Choroid plexus epithelial cell (primary cell): ENCODE measurements around the gene PROM2.

ENCODE experiments used
- DNase-seq: peaks from one replicate; pipeline ENCODE4 v3.0.0-alpha.2; 2010; ENCODE audit warnings: low read depth
- H3K4me3 ChIP-seq: 2 replicates; pipeline ENCODE4 v1.5.1; 2011; ENCODE audit warnings: low read depth, mild to moderate bottlenecking, control low read depth, low read length, moderate library complexity
- CTCF ChIP-seq: conservative IDR thresholded peaks from 2 replicates; pipeline ENCODE4 v1.5.1; 2011; ENCODE audit warnings: low read depth, mild to moderate bottlenecking, control low read depth, inconsistent platforms, low read length, moderate library complexity

Gene PROM2

GRCh38 chr2:95275151-95275515, 884 bp downstream of the PROM2 start:
- H3K4me3 ChIP-seq = no peak overlapping the region
- no peak for DNase-seq
- no peak for TF ChIP-seq CTCF

DNA sequence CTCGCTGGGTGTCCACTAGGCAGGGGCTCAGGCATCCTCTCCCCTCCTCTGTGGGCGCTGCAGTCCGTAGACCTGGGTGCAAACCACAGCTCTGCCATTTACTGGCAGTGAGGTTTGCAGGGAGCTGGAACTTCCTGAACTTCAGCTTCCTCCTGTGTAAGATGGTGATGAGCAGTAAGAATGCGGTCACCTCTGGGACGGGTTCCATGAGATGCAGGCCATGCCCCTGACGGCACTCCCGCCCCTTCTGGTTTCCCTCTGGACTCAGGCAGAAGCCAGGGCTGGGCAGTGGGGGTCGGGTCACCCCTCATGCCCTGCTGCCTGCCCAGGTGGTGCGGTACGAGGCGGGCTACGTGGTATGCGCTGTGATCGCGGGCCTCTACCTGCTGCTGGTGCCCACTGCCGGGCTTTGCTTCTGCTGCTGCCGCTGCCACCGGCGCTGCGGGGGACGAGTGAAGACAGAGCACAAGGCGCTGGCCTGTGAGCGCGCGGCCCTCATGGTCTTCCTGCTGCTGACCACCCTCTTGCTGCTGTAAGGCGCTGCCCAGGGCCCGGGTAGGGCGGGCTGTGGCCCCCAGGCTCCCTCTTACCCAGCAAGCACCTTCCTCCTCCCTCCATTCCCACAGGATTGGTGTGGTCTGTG, 1.5 kb downstream of the PROM2 start:
- DNase-seq = no peak
- no peak for TF ChIP-seq CTCF
- no peak overlapping the region for H3K4me3 ChIP-seq

DNA sequence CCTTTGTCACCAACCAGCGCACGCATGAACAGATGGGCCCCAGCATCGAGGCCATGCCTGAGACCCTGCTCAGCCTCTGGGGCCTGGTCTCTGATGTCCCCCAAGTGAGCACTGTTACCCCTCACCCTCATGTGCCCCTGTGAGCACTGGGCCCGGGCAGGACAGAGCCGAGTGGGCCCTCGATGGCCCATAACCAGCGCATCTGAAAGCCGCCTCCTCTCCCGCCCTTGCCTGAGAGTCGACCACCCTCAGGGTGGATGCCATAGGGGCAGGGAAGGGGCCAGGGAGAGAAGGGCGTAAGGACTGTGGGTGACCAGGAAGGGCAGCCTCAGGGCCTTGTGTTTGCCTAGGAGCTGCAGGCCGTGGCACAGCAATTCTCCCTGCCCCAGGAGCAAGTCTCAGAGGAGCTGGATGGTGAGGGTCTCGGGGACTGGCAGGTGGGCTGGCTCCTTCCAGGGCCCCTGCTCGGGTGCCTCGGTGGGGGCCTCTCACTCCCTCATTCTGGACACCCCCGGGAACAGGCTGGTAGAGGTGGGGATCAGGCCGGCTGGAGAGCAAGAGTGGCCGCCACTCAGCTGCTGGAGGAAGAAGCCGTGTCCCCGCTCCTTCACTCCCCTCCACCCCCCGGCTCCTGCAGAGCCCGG, 2.1 kb downstream of the PROM2 start:
- no peak overlapping the region for H3K4me3 ChIP-seq
- no peak for DNase-seq
- no peak for TF ChIP-seq CTCF

- H3K4me3 ChIP-seq = no peak overlapping the region
- no peak for TF ChIP-seq CTCF
- DNase-seq = no peak
Observed at GRCh38 chr2:95276888-95277245, 2.6 kb downstream of the PROM2 start.

DNA sequence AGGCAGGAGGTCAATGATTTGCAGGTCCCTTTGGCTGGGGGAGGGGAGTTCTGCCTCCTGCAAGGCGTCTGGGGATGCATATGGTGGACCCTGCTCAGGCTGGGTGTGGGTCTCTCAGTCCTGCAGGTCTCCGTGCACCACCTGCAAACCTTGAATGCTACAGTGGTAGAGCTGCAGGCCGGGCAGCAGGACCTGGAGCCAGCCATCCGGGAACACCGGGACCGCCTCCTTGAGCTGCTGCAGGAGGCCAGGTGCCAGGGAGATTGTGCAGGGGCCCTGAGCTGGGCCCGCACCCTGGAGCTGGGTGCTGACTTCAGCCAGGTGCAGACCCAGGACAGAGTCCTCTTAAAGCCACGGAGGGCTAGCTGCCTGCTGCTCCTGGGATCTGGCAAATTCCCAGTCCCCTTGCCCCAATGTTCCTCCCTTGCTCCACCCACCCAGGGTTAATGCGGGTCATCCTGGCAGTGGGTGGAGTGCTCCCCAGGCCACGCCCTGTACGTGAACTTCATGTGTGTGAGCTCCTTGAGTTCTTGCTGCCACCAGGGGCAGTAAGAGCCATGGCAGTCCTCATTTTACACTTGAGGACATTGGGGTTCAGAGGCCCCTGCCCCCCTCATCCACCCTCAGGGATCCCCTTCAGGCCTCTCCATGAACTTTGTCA, 3.1 kb downstream of the PROM2 start:
- H3K4me3 ChIP-seq = no peak overlapping the region
- no peak for TF ChIP-seq CTCF
- no peak for DNase-seq

DNA sequence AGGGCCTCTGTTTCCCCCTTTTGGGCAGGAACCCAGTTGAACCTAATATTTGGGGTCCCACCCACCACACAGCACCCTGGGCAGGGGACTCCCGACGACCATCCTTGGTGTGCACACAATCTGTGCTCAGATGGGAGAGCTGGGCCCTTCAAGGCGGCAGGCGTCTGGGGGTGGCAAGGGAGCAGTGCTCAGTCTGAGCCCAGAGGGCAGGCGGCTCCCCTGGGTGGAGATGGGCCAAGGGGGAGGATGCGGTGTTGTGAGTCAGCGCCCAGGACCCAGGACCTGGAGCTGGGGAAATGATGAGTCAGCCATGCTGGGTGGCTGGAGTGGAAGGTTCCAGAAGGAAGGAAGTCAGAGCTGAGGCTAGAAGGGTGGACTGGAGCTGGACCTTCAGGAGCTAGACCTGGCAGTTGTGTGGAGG, 3.8 kb downstream of the PROM2 start:
- DNase-seq = peak; percentile 30
- TF ChIP-seq CTCF = no peak
- H3K4me3 ChIP-seq = no peak overlapping the region
